HepG2 (cell line): ENCODE data around the gene URI1. TPM values are rescaled to one million over a fixed set of nuclear protein-coding genes. Genes with fewer than 3 reads are reported as not detected.
A peak's percentile ranks its signal among the peaks of the same experiment; 100 is the strongest.

ENCODE experiments used
- ATAC-seq: fragments of 200-7000 bp; cut with Tn5 transposase; 3 replicates; pipeline ENCODE4 v1.9.1; 2020; ENCODE audit warnings: mild to moderate bottlenecking, moderate library complexity
- BruUV-seq: library from RNA; stranded (reverse); fragments of 400-500 nt; replicated peaks from 2 replicates; lab custom pipeline; 2021; lab: Mats Ljungman, UMichigan
- CTCF ChIA-PET: fragments of 300-600 bp; formaldehyde crosslinking; extraction: SDS; loops from one replicate; lab custom pipeline; 2021; ENCODE audit warnings: low total read pairs, inconsistent platforms, low intra/inter-chr PET ratio; lab: Yijun Ruan, JAX
- POLR2A ChIA-PET: fragments of 350-600 bp; sonication (Branson Sonifier 250); formaldehyde crosslinking; loops from one replicate; lab custom pipeline; 2020; ENCODE audit warnings: antibody characterized with exemption, inconsistent platforms; lab: Yijun Ruan, JAX
- DNase-seq: peaks from one replicate; pipeline ENCODE4 v3.0.0-alpha.2; 2015; ENCODE audit warnings: low spot score
- FAIRE-seq: peaks from 3 replicates; lab custom pipeline; 2011; peaks lifted over from hg19 to GRCh38; lab: Jason Lieb, UNC
- H2AFZ ChIP-seq: one replicate; pipeline ENCODE4 v1.6.1; 2011; ENCODE audit warnings: low read length, inconsistent platforms
- H3K27ac ChIP-seq: fragments of 300-600 bp; 3 replicates; pipeline ENCODE4 v1.8.0; 2011; ENCODE audit warnings: mixed run types, mild to moderate bottlenecking, mixed read lengths, low read length, inconsistent platforms; ENCODE audit not compliant: insufficient read depth; ENCODE audit errors: extremely low read length
- H3K27me3 ChIP-seq, 2 experiments: fragments of 200-600 bp in 1 of 2; 2 replicates in 1 of 2; 3 replicates in 1 of 2; pipeline versions ENCODE4 v1.6.0 to v1.8.0; 2011; ENCODE audit warnings: low read length in 2 of 2, mild to moderate bottlenecking in 2 of 2, moderate library complexity in 2 of 2, inconsistent platforms in 1 of 2; ENCODE audit not compliant: insufficient read depth in 2 of 2, control insufficient read depth in 1 of 2
- H3K36me3 ChIP-seq, 2 experiments: fragments of 200-600 bp in 1 of 2; replicated peaks in 1 of 2; 2 replicates in 1 of 2; 3 replicates in 1 of 2; pipeline versions ENCODE4 v1.5.1 to v1.8.0; 2011; ENCODE audit warnings: low read length in 2 of 2, inconsistent platforms in 1 of 2; ENCODE audit not compliant: insufficient read depth in 2 of 2, control insufficient read depth in 1 of 2
- H3K4me1 ChIP-seq: 2 replicates; pipeline ENCODE4 v1.5.1; 2012; ENCODE audit warnings: low read length, inconsistent platforms; ENCODE audit not compliant: insufficient read depth
- H3K4me2 ChIP-seq: 2 replicates; pipeline ENCODE4 v1.6.0; 2011; ENCODE audit warnings: low read depth, low read length, inconsistent platforms
- H3K4me3 ChIP-seq, 3 experiments: fragments of 200-600 bp in 1 of 3; sonication (generic), shearing (Covaris generic) in 1 of 3; replicated peaks in 1 of 3; 2 replicates each; pipeline ENCODE4 v1.5.1; 2011 to 2016; ENCODE audit warnings: low read length in 3 of 3, inconsistent platforms in 2 of 3, low read depth in 2 of 3, mild to moderate bottlenecking in 2 of 3, control low read depth in 1 of 3, mixed read lengths in 1 of 3; ENCODE audit not compliant: insufficient read depth in 1 of 3
- H3K79me2 ChIP-seq: one replicate; pipeline ENCODE4 v1.6.1; 2011; ENCODE audit warnings: low read length, inconsistent platforms; ENCODE audit not compliant: insufficient read depth
- H3K9ac ChIP-seq: 2 replicates; pipeline ENCODE4 v1.6.0; 2011; ENCODE audit warnings: mild to moderate bottlenecking, low read depth, low read length, inconsistent platforms; ENCODE audit not compliant: insufficient read depth
- H3K9me3 ChIP-seq: 2 replicates; pipeline ENCODE4 v1.5.1; 2012; ENCODE audit warnings: mild to moderate bottlenecking, low read length
- H4K20me1 ChIP-seq: 2 replicates; pipeline ENCODE4 v1.6.0; 2011; ENCODE audit warnings: inconsistent platforms, mild to moderate bottlenecking, low read length, moderate library complexity; ENCODE audit not compliant: insufficient read depth
- CEBPB ChIP-seq: IDR thresholded peaks from 2 replicates; pipeline ENCODE4 v1.6.1; 2011; ENCODE audit warnings: low read depth, low read length, improper control_type of control experiment, borderline replicate concordance
- HOXD1 ChIP-seq: sonication (generic); formaldehyde crosslinking; IDR thresholded peaks from 2 replicates; pipeline ENCODE4 v1.5.0; 2020; ENCODE audit warnings: missing genetic modification reagents
- KLF16 ChIP-seq, 2 experiments: sonication (generic) in 1 of 2; formaldehyde crosslinking in 1 of 2; IDR thresholded peaks; 2 replicates each; pipeline versions ENCODE4 v1.6.1 to v1.8.0; 2016 to 2023; ENCODE audit warnings: missing genetic modification reagents in 2 of 2, missing compliant biosample characterization in 1 of 2
- NFYB ChIP-seq: sonication (generic); formaldehyde crosslinking; IDR thresholded peaks from 2 replicates; pipeline ENCODE4 v1.4.0; 2020; ENCODE audit warnings: missing genetic modification reagents
- NR2F6 ChIP-seq, 2 experiments: IDR thresholded peaks; 2 replicates each; pipeline ENCODE4 v1.6.1; 2016; ENCODE audit warnings: antibody characterized with exemption in 1 of 2, mild to moderate bottlenecking in 1 of 2
- SRSF4 ChIP-seq: fragments of 200-400 bp; formaldehyde crosslinking; IDR thresholded peaks from one replicate; pipeline ENCODE4 v1.6.1; 2018; ENCODE audit warnings: mild to moderate bottlenecking, low read depth, low read length, moderate library complexity; ENCODE audit not compliant: poor library complexity, severe bottlenecking
- STAG1 ChIP-seq: sonication (generic); formaldehyde crosslinking; IDR thresholded peaks from 2 replicates; pipeline ENCODE4 v1.4.0; 2020; ENCODE audit warnings: missing genetic modification reagents
- ZBTB3 ChIP-seq: sonication (generic); formaldehyde crosslinking; IDR thresholded peaks from 2 replicates; pipeline ENCODE4 v1.4.0; 2020; ENCODE audit warnings: low read depth, mild to moderate bottlenecking, moderate library complexity, missing genetic modification reagents, borderline replicate concordance
- ZFP90 ChIP-seq: sonication (generic); formaldehyde crosslinking; IDR thresholded peaks from 2 replicates; pipeline ENCODE4 v1.8.0; 2022; ENCODE audit warnings: missing genetic modification reagents, mild to moderate bottlenecking, inconsistent platforms, borderline replicate concordance
- ZFX ChIP-seq: sonication (generic); formaldehyde crosslinking; IDR thresholded peaks from 2 replicates; pipeline ENCODE4 v1.4.0; 2020; ENCODE audit warnings: mild to moderate bottlenecking, low read depth, missing genetic modification reagents, moderate library complexity
- ZNF256 ChIP-seq: sonication (generic); formaldehyde crosslinking; conservative IDR thresholded peaks from 2 replicates; pipeline ENCODE4 v1.4.0; 2020; ENCODE audit warnings: missing genetic modification reagents
- ZNF747 ChIP-seq: sonication (generic); formaldehyde crosslinking; IDR thresholded peaks from 2 replicates; pipeline ENCODE4 v1.8.1; 2023; ENCODE audit warnings: missing genetic modification reagents, mild to moderate bottlenecking, borderline replicate concordance
- ZNF772 ChIP-seq: sonication (generic); formaldehyde crosslinking; IDR thresholded peaks from 2 replicates; pipeline ENCODE4 v1.5.0; 2020; ENCODE audit warnings: mild to moderate bottlenecking, missing genetic modification reagents
- WGBS: methylation state at CpG from one replicate; pipeline ENCODE4 v1.1.6; 2017; ENCODE audit warnings: low lambda C conversion rate; 5-methylcytosine and 5-hydroxymethylcytosine counted together
- in situ Hi-C: cut with HindIII; loops from 2 replicates; pipeline ENCODE4 v1.10.0; 2017; ENCODE audit warnings: low pct_unique_long_range_greater_than_20kb; ENCODE audit not compliant: extremely low pct_ligation_motif_present
- intact Hi-C: fragments of 100-400 bp; cut with micrococcal nuclease; formaldehyde crosslinking; loops from one replicate; pipeline ENCODE4 v1.10.0; 2022; ENCODE audit not compliant: unreplicated experiment
- polyA plus RNA-seq, 8 experiments: library from polyadenylated mRNA; depleted of rRNA in 3 of 8; stranded (reverse) in 7 of 8; unstranded in 1 of 8; fragments of >200 nt; fragmentation: Illumina TruSeq in 4 of 8; extraction: Trizol in 4 of 8; gene quantifications; 2 replicates each; pipeline versions ENCODE4 v1.2.1 to v1.2.3, GENCODE V29; 2011 to 2016; ENCODE audit warnings: low read depth in 4 of 8, missing spikeins in 1 of 8, mixed read lengths in 1 of 8; ENCODE audit not compliant: insufficient read depth in 1 of 8
- total RNA-seq, 5 experiments: library from RNA; depleted of rRNA; stranded (reverse); fragments of >200 nt; fragmentation: Illumina TruSeq; extraction: Trizol; gene quantifications; 2 replicates each; pipeline ENCODE4 v1.2.3, GENCODE V29; 2016; ENCODE audit warnings: low read depth in 1 of 5
- TF ChIP-seq, protein P1 (sequence below): sonication (generic); formaldehyde crosslinking; conservative IDR thresholded peaks from 2 replicates; pipeline ENCODE4 v1.8.0; 2022; ENCODE audit warnings: mild to moderate bottlenecking, moderate library complexity, missing genetic modification reagents
- TF ChIP-seq, protein P2 (sequence below): IDR thresholded peaks from 2 replicates; pipeline ENCODE4 v1.6.1; 2016; ENCODE audit warnings: missing compliant biosample characterization, missing genetic modification reagents, borderline replicate concordance
- TF ChIP-seq, protein P3 (sequence below): sonication (generic); formaldehyde crosslinking; IDR thresholded peaks from 2 replicates; pipeline ENCODE4 v1.5.0; 2020; ENCODE audit warnings: missing genetic modification reagents, mild to moderate bottlenecking, borderline replicate concordance
- TF ChIP-seq, protein P4 (sequence below): IDR thresholded peaks from 2 replicates; pipeline ENCODE4 v1.6.1; 2016; ENCODE audit warnings: low read depth
- TF ChIP-seq, protein P5 (sequence below): sonication (generic); formaldehyde crosslinking; IDR thresholded peaks from 2 replicates; pipeline ENCODE4 v1.5.0; 2020; ENCODE audit warnings: missing genetic modification reagents

Gene URI1
- total and polyA plus RNA-seq, 2 of the 13 experiments (the other 11 are each of a cell fraction or from before 2014, with no cell fraction given), result 43.6 to 67.9 TPM

DNA sequence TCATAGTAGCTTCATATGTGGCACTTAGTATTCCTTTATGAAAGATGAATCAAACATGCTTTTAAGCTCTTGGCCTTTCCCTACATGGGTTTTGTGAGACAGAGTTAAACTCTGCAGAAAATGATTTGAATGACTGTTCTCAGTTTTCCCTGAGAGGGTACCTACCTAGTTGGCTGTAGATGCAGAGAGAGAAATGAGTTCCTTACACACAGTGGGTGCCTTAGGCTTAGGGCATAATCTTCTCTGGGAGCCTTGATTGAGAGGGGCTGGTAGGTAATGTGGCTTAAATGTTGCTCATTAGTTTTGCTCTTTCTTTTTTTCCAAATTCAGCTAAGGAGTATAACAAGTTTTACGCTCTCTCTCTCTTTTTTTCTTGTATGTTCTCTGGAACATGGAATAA is 3.0 kb downstream of the URI1 start:
- in situ Hi-C loops, result no loop called here
- Histone ChIP-seq H3K9me3 (no peaks in the 10 kb centered on the region), H3K36me3 (no peaks in the 10 kb centered on the region), H3K9ac (peak overlapping the region; percentile 45), H3K4me1 (peaks cover 60% of the 10 kb centered on the region), H4K20me1 (peaks cover 31% of the 10 kb centered on the region), H3K27me3 (no peaks in the 10 kb centered on the region), H3K27ac (no peak overlapping the region), H3K4me2 (peak overlapping the region; percentile 66), H3K79me2 (peaks cover 64% of the 10 kb centered on the region), H2AFZ (no peak overlapping the region), H3K4me3 (no peak overlapping the region)
- FAIRE-seq (no peak), DNase-seq (no peak), ATAC-seq (no peak)
- no TSS peak for BruUV-seq
- ChIA-PET POLR2A (interaction anchor here (0.5 kb wide), 1 partner anchor 100 kb away, joined by 3 read pairs; no protein-coding TSS in a partner anchor), CTCF (no interaction called here)
- intact Hi-C loops, result no loop called here
- 94% methylated on average over 1 of the region's 1 CpG for WGBS
- no peak for TF ChIP-seq ZNF772 (CRISPR knock-in tag)
- TF ChIP-seq ZFP90 (CRISPR knock-in tag), result no peak
- TF ChIP-seq CEBPB, result no peak
- TF ChIP-seq, protein P1, sequence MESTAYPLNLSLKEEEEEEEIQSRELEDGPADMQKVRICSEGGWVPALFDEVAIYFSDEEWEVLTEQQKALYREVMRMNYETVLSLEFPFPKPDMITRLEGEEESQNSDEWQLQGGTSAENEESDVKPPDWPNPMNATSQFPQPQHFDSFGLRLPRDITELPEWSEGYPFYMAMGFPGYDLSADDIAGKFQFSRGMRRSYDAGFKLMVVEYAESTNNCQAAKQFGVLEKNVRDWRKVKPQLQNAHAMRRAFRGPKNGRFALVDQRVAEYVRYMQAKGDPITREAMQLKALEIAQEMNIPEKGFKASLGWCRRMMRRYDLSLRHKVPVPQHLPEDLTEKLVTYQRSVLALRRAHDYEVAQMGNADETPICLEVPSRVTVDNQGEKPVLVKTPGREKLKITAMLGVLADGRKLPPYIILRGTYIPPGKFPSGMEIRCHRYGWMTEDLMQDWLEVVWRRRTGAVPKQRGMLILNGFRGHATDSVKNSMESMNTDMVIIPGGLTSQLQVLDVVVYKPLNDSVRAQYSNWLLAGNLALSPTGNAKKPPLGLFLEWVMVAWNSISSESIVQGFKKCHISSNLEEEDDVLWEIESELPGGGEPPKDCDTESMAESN (CRISPR knock-in tag), result no peak
- no peak for TF ChIP-seq HOXD1 (CRISPR knock-in tag)
- TF ChIP-seq, protein P2, sequence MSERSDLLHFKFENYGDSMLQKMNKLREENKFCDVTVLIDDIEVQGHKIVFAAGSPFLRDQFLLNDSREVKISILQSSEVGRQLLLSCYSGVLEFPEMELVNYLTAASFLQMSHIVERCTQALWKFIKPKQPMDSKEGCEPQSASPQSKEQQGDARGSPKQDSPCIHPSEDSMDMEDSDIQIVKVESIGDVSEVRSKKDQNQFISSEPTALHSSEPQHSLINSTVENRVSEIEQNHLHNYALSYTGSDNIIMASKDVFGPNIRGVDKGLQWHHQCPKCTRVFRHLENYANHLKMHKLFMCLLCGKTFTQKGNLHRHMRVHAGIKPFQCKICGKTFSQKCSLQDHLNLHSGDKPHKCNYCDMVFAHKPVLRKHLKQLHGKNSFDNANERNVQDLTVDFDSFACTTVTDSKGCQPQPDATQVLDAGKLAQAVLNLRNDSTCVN (CRISPR knock-in tag), result no peak
- no peak for TF ChIP-seq ZNF747 (CRISPR knock-in tag)
- TF ChIP-seq NR2F6 (IDR thresholded peaks at IDR 0.05), result no peak
- TF ChIP-seq NR2F6 (CRISPR knock-in tag; IDR thresholded peaks at IDR 0.05), result no peak
- TF ChIP-seq NFYB (CRISPR knock-in tag), result no peak
- no peak for TF ChIP-seq STAG1
- TF ChIP-seq ZBTB3, result no peak
- TF ChIP-seq ZNF256, result no peak
- no peak for TF ChIP-seq ZFX (CRISPR knock-in tag)
- TF ChIP-seq, protein P3, sequence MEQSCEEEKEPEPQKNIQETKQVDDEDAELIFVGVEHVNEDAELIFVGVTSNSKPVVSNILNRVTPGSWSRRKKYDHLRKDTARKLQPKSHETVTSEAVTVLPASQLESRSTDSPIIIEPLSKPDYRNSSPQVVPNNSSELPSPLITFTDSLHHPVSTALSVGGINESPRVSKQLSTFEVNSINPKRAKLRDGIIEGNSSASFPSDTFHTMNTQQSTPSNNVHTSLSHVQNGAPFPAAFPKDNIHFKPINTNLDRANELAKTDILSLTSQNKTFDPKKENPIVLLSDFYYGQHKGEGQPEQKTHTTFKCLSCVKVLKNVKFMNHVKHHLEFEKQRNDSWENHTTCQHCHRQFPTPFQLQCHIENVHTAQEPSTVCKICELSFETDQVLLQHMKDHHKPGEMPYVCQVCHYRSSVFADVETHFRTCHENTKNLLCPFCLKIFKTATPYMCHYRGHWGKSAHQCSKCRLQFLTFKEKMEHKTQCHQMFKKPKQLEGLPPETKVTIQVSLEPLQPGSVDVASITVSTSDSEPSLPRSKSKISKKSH, result no peak
- TF ChIP-seq, protein P4, sequence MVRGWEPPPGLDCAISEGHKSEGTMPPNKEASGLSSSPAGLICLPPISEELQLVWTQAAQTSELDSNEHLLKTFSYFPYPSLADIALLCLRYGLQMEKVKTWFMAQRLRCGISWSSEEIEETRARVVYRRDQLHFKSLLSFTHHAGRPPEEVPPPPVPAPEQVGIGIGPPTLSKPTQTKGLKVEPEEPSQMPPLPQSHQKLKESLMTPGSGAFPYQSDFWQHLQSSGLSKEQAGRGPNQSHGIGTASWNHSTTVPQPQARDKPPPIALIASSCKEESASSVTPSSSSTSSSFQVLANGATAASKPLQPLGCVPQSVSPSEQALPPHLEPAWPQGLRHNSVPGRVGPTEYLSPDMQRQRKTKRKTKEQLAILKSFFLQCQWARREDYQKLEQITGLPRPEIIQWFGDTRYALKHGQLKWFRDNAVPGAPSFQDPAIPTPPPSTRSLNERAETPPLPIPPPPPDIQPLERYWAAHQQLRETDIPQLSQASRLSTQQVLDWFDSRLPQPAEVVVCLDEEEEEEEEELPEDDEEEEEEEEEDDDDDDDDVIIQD (CRISPR knock-in tag), result no peak
- TF ChIP-seq, protein P5, sequence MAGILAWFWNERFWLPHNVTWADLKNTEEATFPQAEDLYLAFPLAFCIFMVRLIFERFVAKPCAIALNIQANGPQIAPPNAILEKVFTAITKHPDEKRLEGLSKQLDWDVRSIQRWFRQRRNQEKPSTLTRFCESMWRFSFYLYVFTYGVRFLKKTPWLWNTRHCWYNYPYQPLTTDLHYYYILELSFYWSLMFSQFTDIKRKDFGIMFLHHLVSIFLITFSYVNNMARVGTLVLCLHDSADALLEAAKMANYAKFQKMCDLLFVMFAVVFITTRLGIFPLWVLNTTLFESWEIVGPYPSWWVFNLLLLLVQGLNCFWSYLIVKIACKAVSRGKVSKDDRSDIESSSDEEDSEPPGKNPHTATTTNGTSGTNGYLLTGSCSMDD (CRISPR knock-in tag), result no peak
- TF ChIP-seq SRSF4, result no peak
- TF ChIP-seq KLF16 (CRISPR knock-in tag; IDR thresholded peaks at IDR 0.05), result no peak
